ENCODE measurements around the gene AHI1.

AHI1 gene

DNA sequence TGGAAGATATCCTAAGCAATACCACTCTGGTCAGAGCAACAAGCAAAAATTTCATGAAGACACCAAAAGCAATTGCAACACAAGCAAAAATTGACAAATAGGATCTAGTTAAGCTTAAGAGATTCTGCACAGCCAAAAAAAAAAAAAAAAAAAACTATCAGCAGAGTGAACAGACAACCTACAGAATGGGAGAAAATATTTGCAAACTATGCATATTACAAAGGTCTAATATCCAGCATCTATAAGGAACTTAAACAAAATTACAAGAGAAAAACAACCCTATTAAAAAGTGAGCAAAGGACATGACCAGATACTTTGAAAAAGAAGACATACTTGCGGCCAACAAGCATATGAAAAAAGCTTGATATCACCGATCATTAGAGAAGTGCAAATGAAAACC, 20.0 kb upstream of the AHI1 start:
- POLR2A ChIA-PET, result no interaction called here
- no peak for TF ChIP-seq CTCF (IDR thresholded peaks at IDR 0.05; ENCODE audit: control extremely low read depth, extremely low read depth, low read depth, missing control alignments)
- CTCF ChIA-PET, result interaction anchor here (1.7 to 2.4 kb wide), 2 partner anchors 11 to 18 kb away, joined by 5 to 8 read pairs; no protein-coding TSS in a partner anchor
- DNase-seq (ENCODE audit: extremely low spot score), result no peak

DNA sequence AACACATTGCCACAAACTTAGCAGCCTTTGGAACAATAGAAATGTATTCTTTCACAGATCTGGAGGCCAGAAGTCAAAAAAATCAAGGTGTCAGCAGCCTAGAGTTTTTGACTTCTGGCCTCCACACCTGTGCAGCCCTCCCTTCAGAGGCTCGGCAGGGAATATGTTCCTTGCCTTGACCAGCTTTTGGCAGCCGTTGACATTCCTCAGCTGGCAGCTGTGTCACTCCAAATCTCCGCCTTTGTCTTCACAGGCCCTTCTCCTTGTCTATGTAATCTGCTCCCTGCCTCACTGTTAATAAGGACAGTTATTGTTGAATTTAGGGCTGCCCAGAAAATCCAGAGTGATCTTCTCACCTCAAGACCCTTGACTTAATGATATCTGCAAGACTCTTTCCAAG, 17.2 kb upstream of the AHI1 start:
- DNase-seq (ENCODE audit: extremely low spot score), result no peak
- TF ChIP-seq CTCF (IDR thresholded peaks at IDR 0.05; ENCODE audit: control extremely low read depth, extremely low read depth, low read depth, missing control alignments), result no peak
- CTCF ChIA-PET, result no interaction called here
- POLR2A ChIA-PET, result no interaction called here

GRCh38 chr6:135506270-135506997, 8.9 kb upstream of the AHI1 start:
- peak; percentile 19 for DNase-seq (ENCODE audit: extremely low spot score)
- CTCF ChIA-PET, result interaction anchor here (0.7 to 2.6 kb wide), 15 partner anchors 8 to 812 kb away, joined by 3 to 17 read pairs (median 4); no protein-coding TSS in a partner anchor
- peak; percentile 54 for TF ChIP-seq CTCF (IDR thresholded peaks at IDR 0.05; ENCODE audit: control extremely low read depth, extremely low read depth, low read depth, missing control alignments)
- POLR2A ChIA-PET, result no interaction called here

DNA sequence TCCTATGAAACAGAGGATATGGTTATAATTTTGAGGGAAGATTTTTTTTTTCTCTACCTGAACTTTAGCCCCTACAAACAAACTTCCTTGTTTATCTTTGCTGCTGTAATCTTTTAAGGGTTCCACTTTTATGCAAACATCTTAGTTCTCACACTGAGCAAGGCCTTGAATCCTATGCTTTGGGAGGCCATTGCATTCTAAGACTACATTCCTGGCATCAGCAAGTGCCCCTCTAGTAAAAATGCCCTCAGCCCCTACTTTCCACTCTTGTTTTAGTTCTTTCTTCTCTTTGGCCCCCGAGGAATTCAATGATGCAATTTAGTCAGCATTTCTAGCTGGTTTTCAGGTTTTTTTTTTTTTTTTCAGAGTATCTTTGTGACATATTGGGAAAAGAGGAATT, 8.1 kb upstream of the AHI1 start:
- POLR2A ChIA-PET, result no interaction called here
- CTCF ChIA-PET, result interaction anchor here (0.7 to 2.6 kb wide), 10 partner anchors 10 to 812 kb away, joined by 3 to 17 read pairs (median 6); no protein-coding TSS in a partner anchor

GRCh38 chr6:135505222-135505621, 7.7 kb upstream of the AHI1 start:
- TF ChIP-seq CTCF (IDR thresholded peaks at IDR 0.05; ENCODE audit: control extremely low read depth, extremely low read depth, low read depth, missing control alignments), result no peak
- DNase-seq (ENCODE audit: extremely low spot score), result no peak
- ChIA-PET POLR2A (no interaction called here), CTCF (interaction anchor here (0.8 to 2.6 kb wide), 5 partner anchors 10 to 721 kb away, joined by 3 to 17 read pairs (median 6); no protein-coding TSS in a partner anchor)

More for the DNA sequence above, 8.1 kb upstream of the AHI1 start:
- no peak for DNase-seq (ENCODE audit: extremely low spot score)
- no peak for TF ChIP-seq CTCF (IDR thresholded peaks at IDR 0.05; ENCODE audit: control extremely low read depth, extremely low read depth, low read depth, missing control alignments)

DNA sequence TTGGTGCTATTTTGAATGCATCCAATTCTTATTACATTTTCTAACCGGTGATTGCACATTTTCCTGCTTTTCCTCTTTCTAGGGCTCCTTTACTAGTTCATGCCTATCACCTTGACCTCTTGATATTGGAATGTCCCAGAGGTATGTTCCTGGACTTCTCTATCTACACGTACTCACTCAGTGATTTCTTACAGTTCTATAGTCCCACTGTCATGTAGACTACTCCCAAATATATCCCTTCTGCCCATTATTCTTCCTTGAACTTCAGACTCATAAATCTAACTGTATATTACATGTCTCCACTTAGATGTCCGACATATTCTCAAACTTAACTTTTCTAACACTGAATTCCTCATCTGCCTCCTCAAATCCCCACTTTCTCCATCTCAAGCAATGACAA, 7.2 kb upstream of the AHI1 start:
- ChIA-PET CTCF (interaction anchor here (0.8 to 1.6 kb wide), 3 partner anchors 9 to 722 kb away, joined by 3 to 6 read pairs (median 4); no protein-coding TSS in a partner anchor), POLR2A (no interaction called here)
- TF ChIP-seq CTCF (IDR thresholded peaks at IDR 0.05; ENCODE audit: control extremely low read depth, extremely low read depth, low read depth, missing control alignments), result no peak
- DNase-seq (ENCODE audit: extremely low spot score), result no peak
